Muscle of arm (tissue), 12 donors: Measurements from ENCODE around the gene CPEB3. TPM values are rescaled to one million over a fixed set of nuclear protein-coding genes. Genes with fewer than 3 reads are reported as not detected.
"Not testable (repeated sequence)": the region's sequence is repeated elsewhere in the genome, so short reads cannot be mapped to it uniquely, and the experiment has no call there.

Experiments used
- DNase-seq: peaks from one replicate; pipeline ENCODE4 v3.0.0-alpha.2; 2013
- polyA plus RNA-seq, 12 donors: library from polyadenylated mRNA; unstranded; fragments of 120-200 nt; gene quantifications; one replicate each; pipeline ENCODE4 v1.2.1, GENCODE V29; 2013; ENCODE audit not compliant: insufficient read length in 12 of 12

CPEB3 gene
- polyA plus RNA-seq, 12 donors, result 1.7 to 6.4 (median 3.6) TPM; not detected in 1

- no peak for DNase-seq
These were observed 248.3 kb downstream of the CPEB3 start for GRCh38 chr10:92042541-92042940.

GRCh38 chr10:92038949-92039348 is 251.9 kb downstream of the CPEB3 start:
- DNase-seq, result no peak

GRCh38 chr10:92033070-92033469 is 257.8 kb downstream of the CPEB3 start:
- not testable (repeated sequence) for DNase-seq

- no peak for DNase-seq
These were observed 259.3 kb downstream of the CPEB3 start for GRCh38 chr10:92031580-92031979.

- DNase-seq, result no peak
These were observed 263.7 kb downstream of the CPEB3 start for GRCh38 chr10:92027141-92027540.

GRCh38 chr10:92025340-92025739 is 265.5 kb downstream of the CPEB3 start:
- DNase-seq, result not testable (repeated sequence)

GRCh38 chr10:92024700-92025099 is 266.2 kb downstream of the CPEB3 start:
- DNase-seq, result no peak

- DNase-seq, result no peak
These were observed 276.3 kb downstream of the CPEB3 start for GRCh38 chr10:92014620-92015019.

GRCh38 chr10:92011560-92012214 is 279.2 kb downstream of the CPEB3 start:
- no peak for DNase-seq

- no peak for DNase-seq
These were observed 280.7 kb downstream of the CPEB3 start for GRCh38 chr10:92010047-92010735.

GRCh38 chr10:92009445-92009844 is 281.4 kb downstream of the CPEB3 start:
- DNase-seq, result no peak

- DNase-seq, result no peak
These were observed 284.9 kb downstream of the CPEB3 start for GRCh38 chr10:92005978-92006377.

GRCh38 chr10:92003258-92003657 is 287.6 kb downstream of the CPEB3 start:
- DNase-seq, result no peak

GRCh38 chr10:92001995-92002394 is 288.9 kb downstream of the CPEB3 start:
- DNase-seq, result no peak

GRCh38 chr10:92001581-92001980 is 289.3 kb downstream of the CPEB3 start:
- DNase-seq, result no peak

Other genes with a start within 250 kb of the CPEB3 start
- 10 to 100 TPM in 11 of 12 donors, not detected in 1; 28.4 to 43.7 (median 38.9) TPM for gene MARCHF5, start 89 bp upstream of the CPEB3 start, polyA plus RNA-seq